SK-N-SH (cell line): ENCODE data around the gene KRTAP4-5. TPM values are rescaled to one million over a fixed set of nuclear protein-coding genes. Genes with fewer than 3 reads are reported as not detected.
"Not testable (repeated sequence)": the region's sequence is repeated elsewhere in the genome, so short reads cannot be mapped to it uniquely, and the experiment has no call there.

Experiments
- CTCF ChIA-PET: fragments of 300-600, 350-600 bp; formaldehyde crosslinking; extraction: SDS; loops from one replicate; lab custom pipeline; 2021; lab: Yijun Ruan, JAX
- POLR2A ChIA-PET: fragments of 350-600 bp; sonication (Branson Sonifier 250); formaldehyde crosslinking; extraction: SDS; loops from one replicate; lab custom pipeline; 2020; ENCODE audit warnings: antibody characterized with exemption, inconsistent platforms; lab: Yijun Ruan, JAX
- DNase-seq: peaks from one replicate; pipeline ENCODE4 v3.0.0; 2012
- H2AFZ ChIP-seq: fragments of 200-600 bp; sonication (generic); 2 replicates; pipeline ENCODE4 v1.8.1; 2016; ENCODE audit warnings: antibody characterized with exemption, mild to moderate bottlenecking, low read depth
- H3F3A ChIP-seq: fragments of 200-600 bp; sonication (generic); replicated peaks from 2 replicates; pipeline ENCODE3; 2016; ENCODE audit warnings: antibody characterized with exemption, mild to moderate bottlenecking; ENCODE audit not compliant: insufficient read depth
- H3K27ac ChIP-seq, 2 experiments: fragments of 200-500 bp in 1 of 2; fragments of 200-600 bp in 1 of 2; sonication (Bioruptor generic) in 1 of 2; sonication (generic), shearing (Covaris generic) in 1 of 2; 2 replicates each; pipeline versions ENCODE4 v1.5.1 to v1.6.1; 2014 to 2016; ENCODE audit warnings: low read depth in 2 of 2, inconsistent platforms in 1 of 2, low read length in 1 of 2, mild to moderate bottlenecking in 1 of 2, mixed read lengths in 1 of 2
- H3K27me3 ChIP-seq: fragments of 200-600 bp; sonication (generic), shearing (Covaris generic); 2 replicates; pipeline ENCODE4 v1.6.1; 2016; ENCODE audit warnings: mixed run types; ENCODE audit not compliant: insufficient read depth
- H3K36me3 ChIP-seq, 2 experiments: fragments of 200-500 bp in 1 of 2; fragments of 200-600 bp in 1 of 2; sonication (Bioruptor generic) in 1 of 2; sonication (generic) in 1 of 2; replicated peaks in 1 of 2; 2 replicates each; pipeline versions ENCODE3 to v1.5.1; 2014 to 2016; ENCODE audit warnings: low read length in 1 of 2, mild to moderate bottlenecking in 1 of 2; ENCODE audit not compliant: insufficient read depth in 2 of 2, control insufficient read depth in 1 of 2
- H3K4me1 ChIP-seq, 2 experiments: fragments of 200-500 bp in 1 of 2; fragments of 200-600 bp in 1 of 2; sonication (Bioruptor generic) in 1 of 2; sonication (generic), shearing (Covaris generic) in 1 of 2; 2 replicates each; pipeline versions ENCODE4 v1.5.1 to v1.6.1; 2014 to 2016; ENCODE audit warnings: low read depth in 1 of 2, low read length in 1 of 2, mixed run types in 1 of 2; ENCODE audit not compliant: insufficient read depth in 2 of 2, control insufficient read depth in 1 of 2
- H3K4me2 ChIP-seq: fragments of 200-600 bp; sonication (generic), shearing (Covaris generic); 2 replicates; pipeline ENCODE4 v1.6.1; 2017; ENCODE audit warnings: mixed run types
- H3K4me3 ChIP-seq, 2 experiments: fragments of 200-500 bp in 1 of 2; fragments of 200-600 bp in 1 of 2; sonication (Bioruptor generic) in 1 of 2; sonication (generic), shearing (Covaris generic) in 1 of 2; 2 replicates each; pipeline versions ENCODE4 v1.5.1 to v1.8.1; 2014 to 2016; ENCODE audit warnings: low read depth in 2 of 2, inconsistent platforms in 1 of 2, low read length in 1 of 2, mild to moderate bottlenecking in 1 of 2, mixed read lengths in 1 of 2, moderate library complexity in 1 of 2
- H3K79me2 ChIP-seq: fragments of 200-600 bp; sonication (generic); 2 replicates; pipeline ENCODE4 v1.8.1; 2017; ENCODE audit warnings: mild to moderate bottlenecking; ENCODE audit not compliant: insufficient read depth
- H3K9ac ChIP-seq: fragments of 200-600 bp; sonication (generic); 2 replicates; pipeline ENCODE4 v1.6.1; 2017; ENCODE audit warnings: mixed run types
- H3K9me2 ChIP-seq: fragments of 200-600 bp; sonication (generic); 2 replicates; pipeline ENCODE4 v1.6.1; 2017; ENCODE audit warnings: mixed run types
- H3K9me3 ChIP-seq: fragments of 200-600 bp; sonication (generic); 2 replicates; pipeline ENCODE4 v1.6.1; 2017; ENCODE audit warnings: mixed run types, mild to moderate bottlenecking, moderate library complexity
- H4K20me1 ChIP-seq: fragments of 200-600 bp; sonication (generic); 2 replicates; pipeline ENCODE4 v1.6.1; 2017; ENCODE audit warnings: mild to moderate bottlenecking, mixed run types; ENCODE audit not compliant: insufficient read depth
- FOXJ3 ChIP-seq: sonication (generic); formaldehyde crosslinking; IDR thresholded peaks from 2 replicates; pipeline ENCODE4 v1.5.1; 2020; ENCODE audit warnings: mild to moderate bottlenecking, missing genetic modification reagents
- TAF1 ChIP-seq: IDR thresholded peaks from 2 replicates; pipeline ENCODE4 v1.6.1; 2012; ENCODE audit warnings: low read depth, mild to moderate bottlenecking, low read length, moderate library complexity, borderline replicate concordance
- WGBS: methylation state at CpG from one replicate; pipeline ENCODE4 v1.1.6; 2017; ENCODE audit warnings: low lambda C conversion rate; 5-methylcytosine and 5-hydroxymethylcytosine counted together
- polyA plus RNA-seq, 3 experiments: library from polyadenylated mRNA; depleted of rRNA; stranded (reverse); fragments of >200 nt; gene quantifications; 2 replicates each; pipeline ENCODE4 v1.2.3, GENCODE V29; 2012

KRTAP4-5 gene
- polyA plus RNA-seq, 1 of the 3 experiments (the other 2 are of a cell fraction): not detected

GRCh38 chr17:41119696-41120690 lies 29.6 kb downstream of the KRTAP4-5 start:
- H3K79me2 ChIP-seq, H3K9me2 ChIP-seq, H3K4me1 ChIP-seq, H3K9me3 ChIP-seq, H2AFZ ChIP-seq, H3K4me2 ChIP-seq, H3K27me3 ChIP-seq, DNase-seq, H3F3A ChIP-seq, H3K4me3 ChIP-seq, CTCF ChIA-PET, H3K36me3 ChIP-seq, H3K27ac ChIP-seq, POLR2A ChIA-PET, H4K20me1 ChIP-seq, H3K9ac ChIP-seq: not testable (repeated sequence)
- 17% methylated on average over 11 of the region's 11 CpGs for WGBS

GRCh38 chr17:41118721-41119120 lies 30.9 kb downstream of the KRTAP4-5 start:
- no peak overlapping the region for H3K27ac ChIP-seq
- H3K4me1 ChIP-seq: peaks cover 0 to 9% of the 10 kb centered on the region in 2 experiments; a peak in 1 of 4 replicates
- WGBS: 14% methylated on average over 4 of the region's 4 CpGs
- CTCF ChIA-PET: no interaction called here
- H3K27me3 ChIP-seq: no peaks in the 10 kb centered on the region; the same call in 1 of the 2 replicates
- H2AFZ ChIP-seq: peak overlapping the region; percentile 59; the same call in 1 of the 2 replicates
- no peaks in the 10 kb centered on the region for H3K9me3 ChIP-seq
- no peak overlapping the region for H3K9ac ChIP-seq
- no peaks in the 10 kb centered on the region for H4K20me1 ChIP-seq
- H3K36me3 ChIP-seq: no peaks in the 10 kb centered on the region
- no peaks in the 10 kb centered on the region for H3K9me2 ChIP-seq
- TF ChIP-seq TAF1: no peak
- no peak for TF ChIP-seq FOXJ3 (CRISPR knock-in tag)
- POLR2A ChIA-PET: no interaction called here
- no peaks in the 10 kb centered on the region for H3F3A ChIP-seq
- H3K4me3 ChIP-seq: no peak overlapping the region
- DNase-seq: no peak
- peak overlapping the region; percentile 27 for H3K4me2 ChIP-seq
- no peaks in the 10 kb centered on the region for H3K79me2 ChIP-seq

GRCh38 chr17:41117846-41118386 lies 31.7 kb downstream of the KRTAP4-5 start, which contains the start of gene KRTAP4-11:
Gene KRTAP4-11 (minus strand): TSS chr17:41118373. CDS start chr17:41118315, 58 bp downstream.
- DNase-seq, H3K9me3 ChIP-seq, H3K79me2 ChIP-seq, H3K9ac ChIP-seq, POLR2A ChIA-PET, H3K36me3 ChIP-seq, H3F3A ChIP-seq, H4K20me1 ChIP-seq, CTCF ChIA-PET, H3K27ac ChIP-seq, H3K4me1 ChIP-seq, H3K4me3 ChIP-seq, H3K9me2 ChIP-seq, H3K27me3 ChIP-seq: not testable (repeated sequence)
- 27% methylated on average over 7 of the region's 10 CpGs for WGBS
- H2AFZ ChIP-seq: peak within 1 kb of the TSS; percentile 59; the same call in 1 of the 2 replicates
- peak within 1 kb of the TSS; percentile 27 for H3K4me2 ChIP-seq
